Measurements from ENCODE around the gene TPMT.
"Not testable (repeated sequence)": the region's sequence is repeated elsewhere in the genome, so short reads cannot be mapped to it uniquely, and the experiment has no call there.

Gene TPMT

GRCh38 chr6:18178960-18179615 is 24.2 kb upstream of the TPMT start:
- H3K27me3 ChIP-seq (ENCODE audit: control insufficient read depth, insufficient read depth, low read length) = no peaks in the 10 kb centered on the region
- no peak overlapping the region for H3K4me3 ChIP-seq (ENCODE audit: low read length)
- no peaks in the 10 kb centered on the region for H3K9me3 ChIP-seq (ENCODE audit: control insufficient read depth, low read depth, low read length)
- no peak overlapping the region for H3K27ac ChIP-seq (ENCODE audit: low read length)
- H3K4me1 ChIP-seq (ENCODE audit: control insufficient read depth, low read depth, low read length) = no peaks in the 10 kb centered on the region
- H3K9ac ChIP-seq (ENCODE audit: low read length) = no peak overlapping the region
- H3K36me3 ChIP-seq (ENCODE audit: control insufficient read depth, low read depth, low read length) = no peaks in the 10 kb centered on the region

DNA sequence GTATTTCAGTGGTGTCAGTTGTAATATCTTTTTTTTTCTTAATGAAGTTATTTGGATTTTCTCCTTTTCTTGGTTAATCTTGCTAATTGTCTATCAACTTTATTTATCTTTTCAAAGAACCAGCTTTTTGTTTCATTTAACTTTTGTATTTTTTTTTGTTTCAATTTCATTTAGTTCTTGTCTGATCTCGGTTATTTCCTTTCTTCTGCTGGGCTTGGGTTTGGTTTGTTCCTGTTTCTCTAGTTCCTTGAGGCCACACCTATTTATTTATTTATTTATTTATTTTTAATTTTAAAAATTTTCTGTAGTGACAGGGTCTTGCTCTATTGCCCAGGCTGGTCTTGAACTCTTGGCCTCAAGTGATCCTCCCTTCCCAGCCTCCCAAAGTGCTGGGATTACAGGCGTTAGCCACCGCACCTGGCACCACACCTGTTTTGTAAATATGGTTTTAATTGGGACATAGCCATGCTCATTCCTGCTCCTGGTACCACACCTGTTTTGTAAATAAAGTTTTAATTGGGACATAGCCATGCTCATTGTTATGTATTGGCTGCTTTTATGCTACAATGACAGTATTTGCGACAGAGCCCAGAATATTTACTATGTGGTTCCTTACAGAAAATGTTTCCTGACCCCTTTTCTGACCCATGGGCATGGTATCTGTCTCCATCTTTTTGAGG is 22.5 kb upstream of the TPMT start:
- H3K27me3 ChIP-seq (ENCODE audit: control insufficient read depth, insufficient read depth, low read length) = no peaks in the 10 kb centered on the region
- no peaks in the 10 kb centered on the region for H3K9me3 ChIP-seq (ENCODE audit: control insufficient read depth, low read depth, low read length)
- no peaks in the 10 kb centered on the region for H3K36me3 ChIP-seq (ENCODE audit: control insufficient read depth, low read depth, low read length)
- no peak overlapping the region for H3K4me3 ChIP-seq (ENCODE audit: low read length)
- no peak overlapping the region for H3K9ac ChIP-seq (ENCODE audit: low read length)
- no peaks in the 10 kb centered on the region for H3K4me1 ChIP-seq (ENCODE audit: control insufficient read depth, low read depth, low read length)
- no peak overlapping the region for H3K27ac ChIP-seq (ENCODE audit: low read length)

- not testable (repeated sequence) for H3K9me3 ChIP-seq (ENCODE audit: control insufficient read depth, low read depth, low read length); H3K4me1 ChIP-seq (ENCODE audit: control insufficient read depth, low read depth, low read length); H3K4me3 ChIP-seq (ENCODE audit: low read length); H3K27me3 ChIP-seq (ENCODE audit: control insufficient read depth, insufficient read depth, low read length); H3K36me3 ChIP-seq (ENCODE audit: control insufficient read depth, low read depth, low read length); H3K9ac ChIP-seq (ENCODE audit: low read length); H3K27ac ChIP-seq (ENCODE audit: low read length)
These were observed 21.3 kb upstream of the TPMT start for GRCh38 chr6:18176198-18176597.

GRCh38 chr6:18171871-18172270 is 17.0 kb upstream of the TPMT start:
- H3K9ac ChIP-seq (ENCODE audit: low read length) = no peak overlapping the region
- no peak overlapping the region for H3K27ac ChIP-seq (ENCODE audit: low read length)
- no peaks in the 10 kb centered on the region for H3K4me1 ChIP-seq (ENCODE audit: control insufficient read depth, low read depth, low read length)
- peaks cover 5% of the 10 kb centered on the region for H3K9me3 ChIP-seq (ENCODE audit: control insufficient read depth, low read depth, low read length)
- no peaks in the 10 kb centered on the region for H3K27me3 ChIP-seq (ENCODE audit: control insufficient read depth, insufficient read depth, low read length)
- peaks cover 7% of the 10 kb centered on the region for H3K36me3 ChIP-seq (ENCODE audit: control insufficient read depth, low read depth, low read length)
- no peak overlapping the region for H3K4me3 ChIP-seq (ENCODE audit: low read length)

DNA sequence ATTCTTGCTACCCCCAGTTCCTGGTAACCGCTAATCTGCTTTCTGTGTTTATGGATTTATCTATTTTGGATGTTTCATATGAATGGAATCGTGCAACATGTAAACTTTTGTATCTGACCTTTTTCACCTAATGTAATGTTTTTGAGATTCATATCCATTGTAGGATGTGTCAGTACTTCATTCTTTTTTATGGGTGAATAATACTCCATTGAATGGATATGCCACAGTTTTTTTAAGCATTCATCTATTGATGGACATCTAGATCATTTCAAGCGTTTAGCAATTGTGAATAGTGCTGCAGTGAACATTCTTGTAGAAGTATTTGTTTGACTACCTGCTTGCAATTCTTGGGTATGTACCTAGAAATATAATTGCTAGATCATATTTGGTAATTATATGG is 13.4 kb upstream of the TPMT start:
- Histone ChIP-seq H3K9me3 (ENCODE audit: control insufficient read depth, low read depth, low read length) (peaks cover 5% of the 10 kb centered on the region), H3K36me3 (ENCODE audit: control insufficient read depth, low read depth, low read length) (peaks cover 7% of the 10 kb centered on the region), H3K4me1 (ENCODE audit: control insufficient read depth, low read depth, low read length) (no peaks in the 10 kb centered on the region), H3K27ac (ENCODE audit: low read length) (no peak overlapping the region), H3K27me3 (ENCODE audit: control insufficient read depth, insufficient read depth, low read length) (no peaks in the 10 kb centered on the region), H3K9ac (ENCODE audit: low read length) (no peak overlapping the region), H3K4me3 (ENCODE audit: low read length) (no peak overlapping the region)

DNA sequence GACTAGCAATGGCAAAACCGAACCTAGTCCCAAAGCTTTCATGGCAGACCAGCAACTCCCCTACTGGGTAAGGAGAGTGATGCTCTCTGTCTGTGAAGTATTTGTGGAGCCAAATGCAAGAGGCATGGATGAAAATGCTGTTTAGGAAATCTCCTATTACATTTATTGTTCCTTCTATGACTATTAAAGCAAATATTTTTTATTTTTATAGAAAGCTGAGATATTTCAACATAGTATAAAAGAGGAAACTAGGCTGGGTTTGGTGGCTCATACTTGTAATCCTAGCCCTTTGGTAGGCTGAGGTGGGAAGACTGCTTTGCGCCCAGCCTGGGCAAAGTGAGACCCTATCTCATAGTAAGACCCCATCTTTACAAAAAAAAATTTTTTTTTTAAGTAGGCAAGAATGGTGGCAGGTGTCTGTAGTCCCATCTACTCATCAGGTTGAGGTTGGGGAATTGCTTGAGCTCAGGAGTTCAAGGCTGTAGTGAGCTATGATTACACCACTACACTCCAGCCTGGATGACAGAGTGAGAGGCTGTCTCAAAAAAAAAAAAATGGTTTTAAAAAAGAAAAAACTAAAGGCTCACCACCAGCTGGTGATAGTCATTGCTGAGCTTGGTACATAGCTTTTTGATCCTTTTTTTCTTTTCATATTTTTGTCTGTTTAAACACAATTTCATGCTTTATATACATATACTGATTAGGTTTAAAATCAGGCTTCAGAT is 11.6 kb upstream of the TPMT start:
- Histone ChIP-seq H3K27ac (ENCODE audit: low read length) (no peak overlapping the region), H3K9ac (ENCODE audit: low read length) (no peak overlapping the region), H3K36me3 (ENCODE audit: control insufficient read depth, low read depth, low read length) (peaks cover 14% of the 10 kb centered on the region), H3K27me3 (ENCODE audit: control insufficient read depth, insufficient read depth, low read length) (no peaks in the 10 kb centered on the region), H3K9me3 (ENCODE audit: control insufficient read depth, low read depth, low read length) (peaks cover 5% of the 10 kb centered on the region), H3K4me1 (ENCODE audit: control insufficient read depth, low read depth, low read length) (no peaks in the 10 kb centered on the region), H3K4me3 (ENCODE audit: low read length) (no peak overlapping the region)

- no peaks in the 10 kb centered on the region for H3K27me3 ChIP-seq (ENCODE audit: control insufficient read depth, insufficient read depth, low read length)
- H3K4me3 ChIP-seq (ENCODE audit: low read length) = no peak overlapping the region
- no peak overlapping the region for H3K27ac ChIP-seq (ENCODE audit: low read length)
- no peaks in the 10 kb centered on the region for H3K4me1 ChIP-seq (ENCODE audit: control insufficient read depth, low read depth, low read length)
- H3K36me3 ChIP-seq (ENCODE audit: control insufficient read depth, low read depth, low read length) = peaks cover 19% of the 10 kb centered on the region
- H3K9ac ChIP-seq (ENCODE audit: low read length) = no peak overlapping the region
- H3K9me3 ChIP-seq (ENCODE audit: control insufficient read depth, low read depth, low read length) = peaks cover 5% of the 10 kb centered on the region
These were observed 10.9 kb upstream of the TPMT start for GRCh38 chr6:18165751-18166150.

- Histone ChIP-seq H3K36me3 (ENCODE audit: control insufficient read depth, low read depth, low read length) (peaks cover 13% of the 10 kb centered on the region), H3K27me3 (ENCODE audit: control insufficient read depth, insufficient read depth, low read length) (no peaks in the 10 kb centered on the region), H3K27ac (ENCODE audit: low read length) (no peak overlapping the region), H3K9ac (ENCODE audit: low read length) (no peak overlapping the region), H3K4me1 (ENCODE audit: control insufficient read depth, low read depth, low read length) (no peaks in the 10 kb centered on the region), H3K9me3 (ENCODE audit: control insufficient read depth, low read depth, low read length) (no peaks in the 10 kb centered on the region), H3K4me3 (ENCODE audit: low read length) (no peak overlapping the region)
These were observed 7.5 kb upstream of the TPMT start for GRCh38 chr6:18162401-18162800.

- no peak overlapping the region for H3K9ac ChIP-seq (ENCODE audit: low read length)
- H3K27ac ChIP-seq (ENCODE audit: low read length) = no peak overlapping the region
- peaks cover under 1% of the 10 kb centered on the region for H3K4me1 ChIP-seq (ENCODE audit: control insufficient read depth, low read depth, low read length)
- peaks cover 13% of the 10 kb centered on the region for H3K36me3 ChIP-seq (ENCODE audit: control insufficient read depth, low read depth, low read length)
- no peak overlapping the region for H3K4me3 ChIP-seq (ENCODE audit: low read length)
- no peaks in the 10 kb centered on the region for H3K9me3 ChIP-seq (ENCODE audit: control insufficient read depth, low read depth, low read length)
- H3K27me3 ChIP-seq (ENCODE audit: control insufficient read depth, insufficient read depth, low read length) = no peaks in the 10 kb centered on the region
These were observed 6.6 kb upstream of the TPMT start for GRCh38 chr6:18161431-18161830.

DNA sequence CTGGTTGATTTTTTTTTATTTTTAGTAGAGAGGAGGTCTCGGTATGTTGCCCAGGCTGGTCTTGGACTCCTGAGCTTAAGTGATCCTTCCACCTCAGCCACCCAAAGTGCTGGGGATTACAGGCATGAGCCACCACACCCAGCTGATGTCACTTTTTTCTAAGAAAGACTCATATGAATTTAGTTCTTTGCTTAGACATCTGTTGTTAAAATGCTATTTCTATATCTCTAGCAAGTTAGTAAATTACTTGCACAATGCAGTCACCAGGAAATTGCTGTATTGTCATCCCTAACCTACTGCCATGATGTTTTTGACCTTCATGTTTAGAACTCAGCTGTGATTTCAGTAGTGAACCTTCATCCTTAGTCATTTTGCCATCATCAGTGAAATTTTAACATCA is 6.0 kb upstream of the TPMT start:
- H3K36me3 ChIP-seq (ENCODE audit: control insufficient read depth, low read depth, low read length) = peaks cover 13% of the 10 kb centered on the region
- H3K27ac ChIP-seq (ENCODE audit: low read length) = no peak overlapping the region
- H3K9ac ChIP-seq (ENCODE audit: low read length) = no peak overlapping the region
- no peaks in the 10 kb centered on the region for H3K27me3 ChIP-seq (ENCODE audit: control insufficient read depth, insufficient read depth, low read length)
- H3K4me1 ChIP-seq (ENCODE audit: control insufficient read depth, low read depth, low read length) = peaks cover 3% of the 10 kb centered on the region
- H3K9me3 ChIP-seq (ENCODE audit: control insufficient read depth, low read depth, low read length) = no peaks in the 10 kb centered on the region
- H3K4me3 ChIP-seq (ENCODE audit: low read length) = no peak overlapping the region

GRCh38 chr6:18155864-18156421 is 1.1 kb upstream of the TPMT start:
- peaks cover 19% of the 10 kb centered on the region for H3K4me1 ChIP-seq (ENCODE audit: control insufficient read depth, low read depth, low read length)
- peak overlapping the region; percentile 50 for H3K9ac ChIP-seq (ENCODE audit: low read length)
- no peaks in the 10 kb centered on the region for H3K9me3 ChIP-seq (ENCODE audit: control insufficient read depth, low read depth, low read length)
- peaks cover under 1% of the 10 kb centered on the region for H3K36me3 ChIP-seq (ENCODE audit: control insufficient read depth, low read depth, low read length)
- H3K4me3 ChIP-seq (ENCODE audit: low read length) = peak overlapping the region; percentile 89
- H3K27me3 ChIP-seq (ENCODE audit: control insufficient read depth, insufficient read depth, low read length) = no peaks in the 10 kb centered on the region
- H3K27ac ChIP-seq (ENCODE audit: low read length) = no peak overlapping the region

All from iPS-18a (cell line).